22Rv1 (cell line): ENCODE measurements around the gene ATP5F1D.
A peak's percentile ranks its signal among the peaks of the same experiment; 100 is the strongest.

ENCODE experiments used
- H3K27ac ChIP-seq: fragments of 450-650 bp; 2 replicates; pipeline ENCODE4 v1.5.1; 2017
- CTCF ChIP-seq: fragments of 450-650 bp; IDR thresholded peaks from 2 replicates; pipeline ENCODE4 v1.5.1; 2017; ENCODE audit warnings: mild to moderate bottlenecking
- ZFX ChIP-seq: fragments of 450-650 bp; IDR thresholded peaks from 2 replicates; pipeline ENCODE4 v1.6.1; 2017; ENCODE audit warnings: antibody characterized with exemption, borderline replicate concordance

ATP5F1D gene

GRCh38 chr19:1248139-1248785 is 6.7 kb downstream of the ATP5F1D start, which contains the start of gene MIDN:
Gene MIDN (plus strand): TSS chr19:1248583. CDS start chr19:1250297, 1,714 bp downstream.
- TF ChIP-seq CTCF (no peak), ZFX (no peak)
- H3K27ac ChIP-seq = peak within 1 kb of the TSS; percentile 99

- peak overlapping the region; percentile 99 for H3K27ac ChIP-seq
- TF ChIP-seq ZFX (no peak), CTCF (peak; percentile 95)
Observed at GRCh38 chr19:1248786-1249297, 7.3 kb downstream of the ATP5F1D start.

DNA sequence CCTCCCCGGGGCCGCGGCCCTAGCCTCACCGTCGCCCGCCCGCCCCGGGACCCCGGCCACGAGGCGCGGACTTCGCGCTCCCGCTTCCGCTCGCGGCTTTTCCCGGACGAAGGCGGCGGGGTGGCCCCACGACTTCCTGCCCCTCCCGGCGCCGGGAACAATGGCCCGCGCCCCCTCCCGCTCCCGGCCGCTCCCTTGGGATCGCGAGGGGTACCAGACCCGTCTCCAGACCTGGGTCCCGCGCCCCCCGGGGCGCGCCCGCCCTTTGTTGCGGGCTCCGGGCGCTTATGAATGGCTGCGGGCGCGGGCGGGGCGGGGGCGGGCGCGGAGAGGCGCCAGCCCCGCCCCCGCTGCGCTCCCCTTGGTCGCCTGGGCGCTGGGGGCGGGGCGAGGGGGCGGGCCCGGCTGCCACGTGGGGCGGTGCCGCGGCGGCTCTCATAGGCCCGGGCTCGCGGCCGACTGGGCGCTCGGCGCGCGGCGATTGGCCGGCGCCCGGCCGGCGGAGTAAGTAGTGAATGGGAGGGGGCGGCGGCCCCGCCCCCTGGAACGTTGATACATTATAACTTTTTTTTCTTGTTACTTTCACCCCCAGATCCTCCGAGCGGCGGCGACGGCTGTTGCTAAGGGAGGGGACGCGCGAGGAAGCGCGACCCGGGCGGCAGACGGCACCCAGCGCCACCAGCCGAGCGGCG is 7.9 kb downstream of the ATP5F1D start:
- no peak for TF ChIP-seq ZFX
- TF ChIP-seq CTCF = no peak
- peak overlapping the region; percentile 99 for H3K27ac ChIP-seq

DNA sequence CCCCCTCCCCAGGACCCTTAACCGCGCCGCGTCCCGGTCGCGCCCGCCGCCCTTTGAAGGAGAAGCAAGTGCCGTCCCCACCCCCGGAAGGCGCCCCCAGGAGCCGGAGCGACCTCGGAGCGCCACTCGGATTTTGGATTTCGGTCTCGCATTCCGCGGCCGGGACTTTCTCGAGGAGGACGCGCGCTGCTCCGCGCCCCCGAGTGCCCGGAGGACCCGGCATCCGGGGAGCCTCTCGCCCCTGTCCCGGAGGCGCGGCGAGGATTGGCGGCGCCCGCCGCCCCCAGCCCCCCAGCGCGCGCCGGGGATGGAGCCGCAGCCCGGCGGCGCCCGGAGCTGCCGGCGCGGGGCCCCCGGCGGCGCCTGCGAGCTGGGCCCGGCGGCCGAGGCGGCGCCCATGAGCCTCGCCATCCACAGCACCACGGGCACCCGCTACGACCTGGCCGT is 8.5 kb downstream of the ATP5F1D start:
- H3K27ac ChIP-seq = peak overlapping the region; percentile 99
- TF ChIP-seq ZFX = no peak
- no peak for TF ChIP-seq CTCF

DNA sequence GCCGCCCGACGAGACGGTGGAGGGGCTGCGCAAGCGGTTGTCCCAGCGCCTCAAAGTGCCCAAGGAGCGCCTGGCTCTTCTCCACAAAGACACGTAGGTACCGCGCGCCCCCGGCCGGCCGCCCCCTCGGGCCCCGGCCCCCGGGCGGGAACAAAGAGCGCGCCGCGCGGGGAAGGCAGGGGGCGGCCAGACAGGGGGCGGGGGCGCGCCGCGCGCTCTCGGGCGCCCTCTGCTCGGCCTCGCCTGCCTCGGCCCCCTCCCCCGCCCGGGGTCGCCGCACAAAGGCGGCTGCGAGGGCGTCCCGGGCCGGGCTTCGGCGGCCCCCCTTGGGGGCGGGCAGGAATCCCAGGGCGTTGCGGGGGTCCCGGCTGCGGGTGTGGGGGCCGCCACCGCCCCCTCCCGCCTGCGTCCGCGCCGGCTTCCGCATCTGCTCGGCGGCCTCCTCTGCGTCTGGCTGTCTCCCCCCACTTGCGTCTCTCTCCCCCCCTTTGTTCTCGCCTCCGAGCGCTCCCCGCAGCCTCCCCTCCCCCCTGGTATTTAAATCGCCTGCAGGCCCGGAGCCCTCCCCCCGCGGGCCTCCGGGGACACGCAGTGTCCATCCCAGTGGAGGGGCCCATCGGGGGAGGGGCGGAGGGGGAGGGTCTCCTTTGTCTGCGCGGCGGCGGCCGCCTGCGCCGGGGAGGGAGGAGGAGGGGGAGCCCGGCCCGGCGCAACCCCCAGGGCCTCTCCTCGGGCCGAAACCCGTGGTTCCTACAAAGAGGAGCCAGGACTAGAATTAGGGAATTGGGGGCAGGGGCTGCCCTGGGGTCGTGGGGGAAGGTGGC is 9.1 kb downstream of the ATP5F1D start:
- H3K27ac ChIP-seq = peak overlapping the region; percentile 99

More for the DNA sequence above, 9.1 kb downstream of the ATP5F1D start:
- TF ChIP-seq CTCF (peak; percentile 28; the same call in 1 of the 2 replicates), ZFX (no peak)
